ENCODE data around the gene ARHGEF28.

The ARHGEF28 gene

DNA sequence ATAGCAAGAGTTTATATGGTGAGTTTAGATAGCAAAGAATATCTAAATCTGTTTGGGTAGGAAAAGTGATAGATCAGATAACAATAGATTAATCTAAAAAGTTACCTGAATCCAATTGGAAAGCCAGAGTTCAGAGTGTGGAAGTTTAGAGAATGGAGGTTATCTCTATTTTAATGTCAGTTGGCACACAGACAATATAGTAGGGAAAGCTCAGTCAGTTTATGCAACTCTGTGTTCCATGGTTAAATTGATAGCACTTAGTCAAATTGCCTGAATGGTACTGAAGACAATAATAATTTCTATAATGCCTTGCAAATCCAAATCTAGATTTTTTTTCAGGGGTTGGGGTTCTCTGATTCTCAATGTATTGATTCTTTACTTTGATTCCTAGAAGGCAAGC lies 77.0 kb downstream of the ARHGEF28 start:
- TF ChIP-seq, protein P1, sequence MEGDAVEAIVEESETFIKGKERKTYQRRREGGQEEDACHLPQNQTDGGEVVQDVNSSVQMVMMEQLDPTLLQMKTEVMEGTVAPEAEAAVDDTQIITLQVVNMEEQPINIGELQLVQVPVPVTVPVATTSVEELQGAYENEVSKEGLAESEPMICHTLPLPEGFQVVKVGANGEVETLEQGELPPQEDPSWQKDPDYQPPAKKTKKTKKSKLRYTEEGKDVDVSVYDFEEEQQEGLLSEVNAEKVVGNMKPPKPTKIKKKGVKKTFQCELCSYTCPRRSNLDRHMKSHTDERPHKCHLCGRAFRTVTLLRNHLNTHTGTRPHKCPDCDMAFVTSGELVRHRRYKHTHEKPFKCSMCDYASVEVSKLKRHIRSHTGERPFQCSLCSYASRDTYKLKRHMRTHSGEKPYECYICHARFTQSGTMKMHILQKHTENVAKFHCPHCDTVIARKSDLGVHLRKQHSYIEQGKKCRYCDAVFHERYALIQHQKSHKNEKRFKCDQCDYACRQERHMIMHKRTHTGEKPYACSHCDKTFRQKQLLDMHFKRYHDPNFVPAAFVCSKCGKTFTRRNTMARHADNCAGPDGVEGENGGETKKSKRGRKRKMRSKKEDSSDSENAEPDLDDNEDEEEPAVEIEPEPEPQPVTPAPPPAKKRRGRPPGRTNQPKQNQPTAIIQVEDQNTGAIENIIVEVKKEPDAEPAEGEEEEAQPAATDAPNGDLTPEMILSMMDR (IDR thresholded peaks at IDR 0.05; ENCODE audit: control insufficient read depth, insufficient read depth, low read depth, low read length, missing control alignments): no peak
- DNase-seq (ENCODE audit: low read depth): no peak
- no peak overlapping the region for H3K4me3 ChIP-seq (ENCODE audit: control insufficient read depth, low read depth, low read length)

DNA sequence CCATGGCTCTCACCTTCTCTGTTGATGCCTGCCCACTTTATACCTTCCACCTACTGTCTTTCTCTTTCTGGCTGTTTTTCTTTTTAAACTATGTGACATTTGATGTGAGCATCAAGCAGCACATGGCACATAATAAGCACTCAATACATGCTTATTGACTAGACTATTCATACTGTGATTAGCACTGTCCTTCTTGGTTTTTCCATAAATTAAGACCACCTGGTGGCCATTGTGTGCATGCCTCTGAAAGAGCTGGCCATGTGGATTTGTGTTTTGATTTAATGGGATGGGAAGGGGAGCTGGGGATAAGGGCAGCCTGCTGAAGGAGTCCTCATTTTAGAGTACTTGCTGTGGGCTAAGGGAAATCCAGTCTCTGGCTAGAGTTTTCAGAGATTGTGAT lies 79.4 kb downstream of the ARHGEF28 start:
- TF ChIP-seq, protein P1 (IDR thresholded peaks at IDR 0.05; ENCODE audit: control insufficient read depth, insufficient read depth, low read depth, low read length, missing control alignments): no peak
- no peak for DNase-seq (ENCODE audit: low read depth)
- H3K4me3 ChIP-seq (ENCODE audit: control insufficient read depth, low read depth, low read length): no peak overlapping the region

DNA sequence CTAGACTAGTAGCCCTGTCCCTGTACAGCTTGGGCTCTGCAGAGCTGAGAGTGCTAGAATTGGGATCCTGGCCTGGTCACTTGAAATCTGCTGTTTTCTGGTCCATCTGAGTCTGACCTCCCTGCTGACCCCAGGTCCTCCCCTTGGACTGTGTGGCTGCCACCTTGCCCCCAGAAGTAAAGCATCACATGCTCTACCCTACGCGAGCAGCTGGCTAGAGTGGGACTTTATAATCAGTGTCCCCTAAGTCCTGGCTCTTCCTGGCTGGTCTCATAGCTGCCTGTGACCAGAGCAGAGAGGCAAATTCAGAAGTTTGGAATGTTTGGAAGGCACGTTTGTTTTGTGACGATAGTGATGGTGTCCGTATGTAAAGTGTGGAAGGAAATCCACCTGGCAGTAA lies 81.0 kb downstream of the ARHGEF28 start:
- no peak overlapping the region for H3K4me3 ChIP-seq (ENCODE audit: control insufficient read depth, low read depth, low read length)
- no peak for DNase-seq (ENCODE audit: low read depth)
- TF ChIP-seq, protein P1 (IDR thresholded peaks at IDR 0.05; ENCODE audit: control insufficient read depth, insufficient read depth, low read depth, low read length, missing control alignments): no peak

DNA sequence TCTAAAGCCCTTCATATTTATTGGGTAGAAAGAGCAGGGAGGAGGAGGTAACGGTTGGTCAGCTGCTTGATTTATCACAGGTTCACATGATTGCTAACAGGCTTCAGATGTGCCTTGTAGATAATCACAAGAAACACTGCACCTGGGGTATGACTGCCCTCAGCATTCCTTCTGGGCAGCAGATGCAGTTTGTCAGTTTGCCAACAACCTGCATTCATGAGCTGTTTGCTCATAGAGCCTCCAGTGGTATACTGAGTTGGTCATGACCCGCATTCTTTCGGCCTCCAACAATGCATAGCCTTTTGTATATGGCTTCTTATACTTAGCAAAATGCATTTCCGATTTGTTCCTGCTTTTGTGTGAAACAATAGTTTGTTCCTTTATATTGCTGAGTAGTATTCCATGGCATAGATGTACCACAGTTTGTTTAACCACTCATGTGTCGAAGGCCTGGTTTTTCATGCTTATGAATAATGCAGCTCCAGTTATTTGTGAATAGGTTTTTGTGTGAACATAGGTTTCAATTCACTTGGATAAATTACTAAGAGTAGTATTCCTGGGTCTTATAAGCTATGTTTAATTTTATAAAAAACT lies 83.6 kb downstream of the ARHGEF28 start:
- no peak overlapping the region for H3K4me3 ChIP-seq (ENCODE audit: control insufficient read depth, low read depth, low read length)
- TF ChIP-seq, protein P1 (IDR thresholded peaks at IDR 0.05; ENCODE audit: control insufficient read depth, insufficient read depth, low read depth, low read length, missing control alignments): no peak
- no peak for DNase-seq (ENCODE audit: low read depth)

DNA sequence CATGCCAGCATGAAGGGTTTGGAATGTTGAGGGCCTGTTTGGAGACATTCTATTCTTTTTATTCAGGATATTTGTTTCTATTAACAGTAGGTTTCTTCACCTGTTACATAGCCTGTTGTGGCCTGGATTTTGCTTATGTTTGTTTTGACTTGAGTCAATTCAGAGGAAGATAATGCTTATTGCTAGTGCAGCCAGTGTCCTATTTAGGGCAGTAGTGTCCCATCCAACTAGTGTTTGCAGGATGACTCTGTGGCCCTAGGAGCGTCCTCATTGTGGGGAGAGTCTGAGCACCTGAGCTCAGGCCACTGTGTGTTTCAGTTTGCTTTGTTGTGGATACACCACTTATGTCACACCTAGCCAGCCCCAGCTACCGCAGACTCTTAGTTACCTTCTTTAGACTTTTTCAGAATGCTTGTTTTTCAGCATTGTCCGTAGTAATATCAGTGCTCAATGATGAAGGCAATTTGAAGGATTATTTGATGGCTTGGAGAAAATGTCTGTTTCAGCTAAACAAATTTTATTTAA lies 90.3 kb downstream of the ARHGEF28 start:
- DNase-seq (ENCODE audit: low read depth): no peak
- TF ChIP-seq, protein P1 (IDR thresholded peaks at IDR 0.05; ENCODE audit: control insufficient read depth, insufficient read depth, low read depth, low read length, missing control alignments): no peak
- H3K4me3 ChIP-seq (ENCODE audit: control insufficient read depth, low read depth, low read length): no peak overlapping the region

DNA sequence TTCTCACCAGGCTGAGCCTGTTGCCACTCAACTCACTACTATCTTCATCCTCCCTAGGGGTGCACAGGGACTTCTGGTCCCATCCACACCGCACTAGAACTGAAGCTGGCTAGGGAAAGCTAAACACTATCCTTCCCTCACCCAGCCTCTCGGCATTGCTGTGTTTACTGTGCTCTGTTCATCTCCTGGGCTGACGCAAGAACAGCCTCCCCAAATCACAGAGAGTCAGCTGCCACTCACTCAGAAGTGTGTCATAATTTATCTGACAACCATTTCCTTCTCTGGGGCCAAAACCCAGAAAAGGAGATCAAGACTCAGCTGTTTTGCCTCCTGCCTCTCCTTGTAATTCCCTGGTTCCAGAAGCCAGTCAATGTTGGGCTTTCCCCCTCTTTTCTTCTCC lies 92.8 kb downstream of the ARHGEF28 start:
- H3K4me3 ChIP-seq (ENCODE audit: control insufficient read depth, low read depth, low read length): no peak overlapping the region
- TF ChIP-seq, protein P1 (IDR thresholded peaks at IDR 0.05; ENCODE audit: control insufficient read depth, insufficient read depth, low read depth, low read length, missing control alignments): no peak
- DNase-seq (ENCODE audit: low read depth): no peak
